Right ventricle myocardium inferior (tissue), 1 donor: ENCODE data around the gene ATRN. TPM values are rescaled to one million over a fixed set of nuclear protein-coding genes. Genes with fewer than 3 reads are reported as not detected.

ENCODE experiments used
- ATAC-seq: fragments of 200-7000 bp; cut with Tn5 transposase; one replicate; pipeline ENCODE4 v1.9.1; 2020; ENCODE audit warnings: mild to moderate bottlenecking, moderate library complexity
- DNase-seq: peaks from one replicate; pipeline ENCODE4 v3.0.0; 2021; ENCODE audit errors: missing footprints
- intact Hi-C: fragments of 100-400 bp; cut with DNase I; formaldehyde crosslinking; loops from one replicate; pipeline ENCODE4 v1.11.0; 2022
- total RNA-seq: library from RNA; stranded (reverse); fragmentation: NEBNext Ultra II Directional; extraction: Animal tissue kit (Norgen Biotek cat#: 25700); gene quantifications from one replicate; pipeline ENCODE4 v1.2.1, GENCODE V29; 2021
- donor health status: DM: no; HTN: yes; CAD: no; lungs with severe emphysema.

The ATRN gene
- total RNA-seq, 1 donor from 2014 or later = 32.5 TPM

GRCh38 chr20:3640259-3640658, 169.4 kb downstream of the ATRN start:
- intact Hi-C loops = no loop called here
- ATAC-seq = no peak
- DNase-seq = no peak

- no peak for ATAC-seq
- DNase-seq = no peak
- intact Hi-C loops = no loop called here
Observed at GRCh38 chr20:3645309-3646066, 174.7 kb downstream of the ATRN start.

- DNase-seq (no peak), ATAC-seq (no peak)
- intact Hi-C loops = no loop called here
Observed at GRCh38 chr20:3646067-3646440, 175.2 kb downstream of the ATRN start.

- intact Hi-C loops = no loop called here
- DNase-seq (no peak), ATAC-seq (no peak)
Observed at GRCh38 chr20:3646651-3647050, 175.8 kb downstream of the ATRN start.

- no peak for ATAC-seq
- no peak for DNase-seq
- intact Hi-C loops = no loop called here
Observed at GRCh38 chr20:3647473-3647872, 176.7 kb downstream of the ATRN start.

- DNase-seq (no peak), ATAC-seq (no peak)
- intact Hi-C loops = no loop called here
Observed at GRCh38 chr20:3648951-3649350, 178.1 kb downstream of the ATRN start.

GRCh38 chr20:3651204-3651962, 180.6 kb downstream of the ATRN start:
- ATAC-seq (no peak), DNase-seq (no peak)
- intact Hi-C loops = no loop called here

- no peak for DNase-seq
- ATAC-seq = no peak
- intact Hi-C loops = no loop called here
Observed at GRCh38 chr20:3652221-3652620, 181.4 kb downstream of the ATRN start.

- ATAC-seq (no peak), DNase-seq (no peak)
- intact Hi-C loops = no loop called here
Observed at GRCh38 chr20:3652676-3653596, 182.1 kb downstream of the ATRN start.

GRCh38 chr20:3653921-3654320, 183.1 kb downstream of the ATRN start:
- no peak for DNase-seq
- ATAC-seq = no peak
- intact Hi-C loops = no loop called here

- intact Hi-C loops = no loop called here
- DNase-seq (no peak), ATAC-seq (no peak)
Observed at GRCh38 chr20:3654326-3655130, 183.7 kb downstream of the ATRN start.

GRCh38 chr20:3655131-3655405, 184.2 kb downstream of the ATRN start:
- DNase-seq (no peak), ATAC-seq (no peak)
- intact Hi-C loops = no loop called here

GRCh38 chr20:3658019-3658715, 187.3 kb downstream of the ATRN start:
- intact Hi-C loops = no loop called here
- ATAC-seq = no peak
- DNase-seq = no peak

GRCh38 chr20:3658716-3659491, 188.1 kb downstream of the ATRN start:
- ATAC-seq = no peak
- DNase-seq = no peak
- intact Hi-C loops = no loop called here

GRCh38 chr20:3659492-3660261, 188.9 kb downstream of the ATRN start:
- ATAC-seq = no peak
- DNase-seq = no peak
- intact Hi-C loops = no loop called here

- no peak for ATAC-seq
- intact Hi-C loops = no loop called here
- no peak for DNase-seq
Observed at GRCh38 chr20:3660262-3661059, 189.6 kb downstream of the ATRN start.
